ENCODE measurements around the gene ANKRD49.
A peak's percentile ranks its signal among the peaks of the same experiment; 100 is the strongest.

The ANKRD49 gene

DNA sequence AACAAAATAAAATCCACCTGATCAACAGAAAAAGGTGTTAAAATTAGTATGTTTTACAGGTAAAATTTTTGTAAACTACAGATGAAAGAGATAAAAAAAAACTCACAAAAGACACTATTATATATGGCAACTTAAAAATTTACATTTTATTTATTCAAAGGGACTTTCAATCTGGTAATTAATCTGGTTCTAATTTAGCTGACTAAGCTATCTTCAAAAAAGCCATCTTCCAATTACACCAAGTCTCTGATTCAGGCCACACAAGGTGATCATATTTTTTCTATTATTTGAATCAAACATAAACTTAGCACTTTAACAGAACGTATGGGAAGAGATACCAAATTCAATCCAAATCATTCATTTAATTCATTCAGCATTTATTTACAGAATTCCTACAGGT lies 7.7 kb upstream of the ANKRD49 start:
- Histone ChIP-seq H3K79me2 (ENCODE audit: low read length) (peaks cover 7% of the 10 kb centered on the region), H3K9me2 (replicated peaks; ENCODE audit: insufficient read depth, low read length) (no peaks in the 10 kb centered on the region), H3K27ac (ENCODE audit: low read length) (no peak overlapping the region), H3K4me2 (ENCODE audit: low read depth, low read length) (no peak overlapping the region), H3K27me3 (replicated peaks; ENCODE audit: insufficient read depth, low read length) (no peaks in the 10 kb centered on the region), H3K9me3 (replicated peaks; ENCODE audit: insufficient read depth, low read length) (no peaks in the 10 kb centered on the region), H2AFZ (ENCODE audit: low read length) (no peak overlapping the region), H3K4me3 (ENCODE audit: low read length) (no peak overlapping the region), H4K20me1 (ENCODE audit: insufficient read depth, low read length) (no peaks in the 10 kb centered on the region), H3K36me3 (replicated peaks; ENCODE audit: insufficient read depth, low read length) (peaks cover 7% of the 10 kb centered on the region; the same call in 1 of the 2 replicates), H3K9ac (ENCODE audit: low read length) (no peak overlapping the region), H3F3A (ENCODE audit: insufficient read depth, low read length) (no peaks in the 10 kb centered on the region), H3K4me1 (ENCODE audit: low read length) (no peaks in the 10 kb centered on the region)
- DNase-seq = no peak
- TF ChIP-seq EZH2phosphoT487 (IDR thresholded peaks at IDR 0.05; ENCODE audit: low read length) (no peak), EZH2 (optimal IDR thresholded peaks at IDR 0.05; ENCODE audit: low read depth, low read length) (no peak)
- TF ChIP-seq, protein P1, sequence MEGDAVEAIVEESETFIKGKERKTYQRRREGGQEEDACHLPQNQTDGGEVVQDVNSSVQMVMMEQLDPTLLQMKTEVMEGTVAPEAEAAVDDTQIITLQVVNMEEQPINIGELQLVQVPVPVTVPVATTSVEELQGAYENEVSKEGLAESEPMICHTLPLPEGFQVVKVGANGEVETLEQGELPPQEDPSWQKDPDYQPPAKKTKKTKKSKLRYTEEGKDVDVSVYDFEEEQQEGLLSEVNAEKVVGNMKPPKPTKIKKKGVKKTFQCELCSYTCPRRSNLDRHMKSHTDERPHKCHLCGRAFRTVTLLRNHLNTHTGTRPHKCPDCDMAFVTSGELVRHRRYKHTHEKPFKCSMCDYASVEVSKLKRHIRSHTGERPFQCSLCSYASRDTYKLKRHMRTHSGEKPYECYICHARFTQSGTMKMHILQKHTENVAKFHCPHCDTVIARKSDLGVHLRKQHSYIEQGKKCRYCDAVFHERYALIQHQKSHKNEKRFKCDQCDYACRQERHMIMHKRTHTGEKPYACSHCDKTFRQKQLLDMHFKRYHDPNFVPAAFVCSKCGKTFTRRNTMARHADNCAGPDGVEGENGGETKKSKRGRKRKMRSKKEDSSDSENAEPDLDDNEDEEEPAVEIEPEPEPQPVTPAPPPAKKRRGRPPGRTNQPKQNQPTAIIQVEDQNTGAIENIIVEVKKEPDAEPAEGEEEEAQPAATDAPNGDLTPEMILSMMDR (IDR thresholded peaks at IDR 0.05; ENCODE audit: low read length) = no peak

DNA sequence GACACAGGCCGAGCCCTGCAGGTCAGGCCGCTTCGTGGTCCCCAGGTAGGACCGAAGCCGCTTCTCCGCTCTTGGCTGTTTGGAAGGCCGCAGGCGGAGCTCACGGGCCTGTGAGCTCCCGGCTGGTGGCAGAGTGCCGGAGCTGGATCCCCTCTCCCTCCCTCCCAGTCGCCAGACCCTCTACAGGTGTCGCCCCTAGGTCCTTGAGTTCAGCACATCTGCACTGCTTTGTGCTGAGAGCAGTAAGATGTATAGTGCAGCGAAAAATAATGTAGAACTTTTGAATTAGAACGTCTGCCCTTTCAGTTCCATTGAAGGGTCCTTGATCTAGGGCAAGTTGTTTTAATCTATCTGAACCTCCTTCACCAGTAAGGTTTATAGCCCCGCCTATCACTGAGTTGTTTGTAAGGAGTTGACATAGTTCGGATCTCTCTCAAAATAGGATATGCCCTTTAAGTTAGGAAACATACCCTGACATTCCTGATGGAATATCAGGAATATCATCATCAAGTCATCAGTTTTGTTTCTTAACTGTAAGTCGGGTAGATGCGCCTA lies 419 bp downstream of the ANKRD49 start:
- Histone ChIP-seq H3K36me3 (replicated peaks; ENCODE audit: insufficient read depth, low read length) (peaks cover 3% of the 10 kb centered on the region; the same call in 1 of the 2 replicates), H2AFZ (ENCODE audit: low read length) (peak overlapping the region; percentile 64), H4K20me1 (ENCODE audit: insufficient read depth, low read length) (no peaks in the 10 kb centered on the region), H3K27me3 (replicated peaks; ENCODE audit: insufficient read depth, low read length) (no peaks in the 10 kb centered on the region), H3K9me2 (replicated peaks; ENCODE audit: insufficient read depth, low read length) (no peaks in the 10 kb centered on the region), H3K4me3 (ENCODE audit: low read length) (peak overlapping the region; percentile 81), H3K79me2 (ENCODE audit: low read length) (peaks cover 55% of the 10 kb centered on the region), H3K27ac (ENCODE audit: low read length) (peak overlapping the region; percentile 70; the same call in 1 of the 2 replicates), H3K9me3 (replicated peaks; ENCODE audit: insufficient read depth, low read length) (no peaks in the 10 kb centered on the region), H3K4me2 (ENCODE audit: low read depth, low read length) (peak overlapping the region; percentile 60), H3K4me1 (ENCODE audit: low read length) (peaks cover 12% of the 10 kb centered on the region; the same call in 1 of the 2 replicates), H3F3A (ENCODE audit: insufficient read depth, low read length) (no peaks in the 10 kb centered on the region), H3K9ac (ENCODE audit: low read length) (peak overlapping the region; percentile 95)
- TF ChIP-seq EZH2 (optimal IDR thresholded peaks at IDR 0.05; ENCODE audit: low read depth, low read length) = no peak
- TF ChIP-seq, protein P1 (IDR thresholded peaks at IDR 0.05; ENCODE audit: low read length) = no peak
- no peak for TF ChIP-seq EZH2phosphoT487 (IDR thresholded peaks at IDR 0.05; ENCODE audit: low read length)
- no peak for DNase-seq

DNA sequence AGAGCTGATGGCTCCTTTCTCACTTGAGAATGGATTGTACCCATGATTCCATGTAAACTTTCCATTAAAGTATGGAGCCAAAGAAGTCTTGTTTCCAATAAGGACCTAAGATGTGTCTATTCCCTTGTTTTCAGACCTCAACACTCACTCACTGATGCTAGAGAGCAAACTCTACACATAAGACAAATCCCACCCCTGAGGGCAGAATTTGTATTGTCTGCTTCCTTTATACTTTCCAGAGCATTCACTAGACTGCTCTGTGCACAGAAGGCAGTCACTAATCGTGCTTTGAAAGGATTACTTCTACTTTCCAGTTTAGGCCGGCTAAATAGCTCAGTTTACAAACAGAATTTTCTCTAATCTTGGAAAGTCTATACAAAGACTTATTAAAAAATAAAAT lies 6.4 kb downstream of the ANKRD49 start:
- Histone ChIP-seq H3K27me3 (replicated peaks; ENCODE audit: insufficient read depth, low read length) (no peaks in the 10 kb centered on the region), H3K36me3 (replicated peaks; ENCODE audit: insufficient read depth, low read length) (no peaks in the 10 kb centered on the region; the same call in 1 of the 2 replicates), H3K79me2 (ENCODE audit: low read length) (peaks cover 8% of the 10 kb centered on the region), H3F3A (ENCODE audit: insufficient read depth, low read length) (no peaks in the 10 kb centered on the region), H3K4me1 (ENCODE audit: low read length) (no peaks in the 10 kb centered on the region), H3K9me2 (replicated peaks; ENCODE audit: insufficient read depth, low read length) (no peaks in the 10 kb centered on the region), H3K27ac (ENCODE audit: low read length) (no peak overlapping the region), H4K20me1 (ENCODE audit: insufficient read depth, low read length) (no peaks in the 10 kb centered on the region), H3K9ac (ENCODE audit: low read length) (no peak overlapping the region), H3K4me2 (ENCODE audit: low read depth, low read length) (no peak overlapping the region), H3K4me3 (ENCODE audit: low read length) (no peak overlapping the region), H2AFZ (ENCODE audit: low read length) (no peak overlapping the region), H3K9me3 (replicated peaks; ENCODE audit: insufficient read depth, low read length) (no peaks in the 10 kb centered on the region)
- DNase-seq = no peak
- TF ChIP-seq EZH2phosphoT487 (IDR thresholded peaks at IDR 0.05; ENCODE audit: low read length) (no peak), EZH2 (optimal IDR thresholded peaks at IDR 0.05; ENCODE audit: low read depth, low read length) (no peak)
- TF ChIP-seq, protein P1 (IDR thresholded peaks at IDR 0.05; ENCODE audit: low read length) = no peak
